HT1080 (cell line): Measurements from ENCODE around the gene CPLX1. TPM values are rescaled to one million over a fixed set of nuclear protein-coding genes. Genes with fewer than 3 reads are reported as not detected.
"Not testable (repeated sequence)": the region's sequence is repeated elsewhere in the genome, so short reads cannot be mapped to it uniquely, and the experiment has no call there.

Source experiments
- DNase-seq: peaks from one replicate; pipeline ENCODE4 v3.0.0-alpha.2; 2015; ENCODE audit warnings: low read depth
- total RNA-seq: library from RNA; depleted of rRNA; stranded (reverse); fragments of >200 nt; shearing (Covaris generic); gene quantifications from 2 replicates; pipeline ENCODE4 v1.2.3, GENCODE V29; 2014

CPLX1 gene
- total RNA-seq, 1 experiment from 2014 or later: not detected

DNA sequence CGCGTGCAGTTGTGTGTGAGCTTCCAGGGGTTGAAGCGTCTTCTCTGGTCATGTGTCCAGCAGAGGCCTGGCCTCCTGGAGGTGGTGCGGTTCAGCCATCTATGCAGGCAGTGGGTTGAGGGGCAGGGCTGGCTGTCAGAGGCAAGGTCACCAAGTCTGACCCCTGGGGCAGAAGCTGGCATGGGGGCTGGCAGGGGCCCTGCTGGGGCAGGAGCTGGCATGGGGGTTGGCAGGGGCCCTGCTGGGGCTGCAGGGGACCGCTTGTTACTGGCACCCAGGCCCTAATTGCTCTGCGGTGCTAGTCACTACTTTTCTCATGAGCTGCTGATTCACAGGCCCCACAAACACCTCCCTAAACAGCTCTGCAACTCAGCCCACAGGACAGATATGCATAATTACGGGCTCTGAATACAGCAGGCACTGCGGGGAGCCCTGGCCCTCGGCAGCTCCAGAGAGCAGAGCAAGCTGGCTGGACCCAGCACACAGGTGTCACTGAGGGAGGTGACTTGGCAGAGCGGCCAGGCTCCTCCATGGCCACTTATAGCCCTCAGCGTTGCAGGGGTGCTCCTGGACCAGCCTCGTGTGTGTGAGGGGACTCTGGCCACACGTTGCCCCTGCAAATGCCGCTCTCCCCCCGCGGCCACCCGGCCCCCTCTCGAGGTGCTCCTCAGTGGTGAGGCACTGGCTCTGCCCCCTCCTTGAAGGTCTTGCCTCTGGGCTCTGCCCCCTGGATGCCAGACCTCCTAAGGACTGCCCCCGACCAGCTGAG, 32.7 kb downstream of the CPLX1 start:
- no peak for DNase-seq

GRCh38 chr4:792626-793092, 33.3 kb downstream of the CPLX1 start:
- no peak for DNase-seq

DNA sequence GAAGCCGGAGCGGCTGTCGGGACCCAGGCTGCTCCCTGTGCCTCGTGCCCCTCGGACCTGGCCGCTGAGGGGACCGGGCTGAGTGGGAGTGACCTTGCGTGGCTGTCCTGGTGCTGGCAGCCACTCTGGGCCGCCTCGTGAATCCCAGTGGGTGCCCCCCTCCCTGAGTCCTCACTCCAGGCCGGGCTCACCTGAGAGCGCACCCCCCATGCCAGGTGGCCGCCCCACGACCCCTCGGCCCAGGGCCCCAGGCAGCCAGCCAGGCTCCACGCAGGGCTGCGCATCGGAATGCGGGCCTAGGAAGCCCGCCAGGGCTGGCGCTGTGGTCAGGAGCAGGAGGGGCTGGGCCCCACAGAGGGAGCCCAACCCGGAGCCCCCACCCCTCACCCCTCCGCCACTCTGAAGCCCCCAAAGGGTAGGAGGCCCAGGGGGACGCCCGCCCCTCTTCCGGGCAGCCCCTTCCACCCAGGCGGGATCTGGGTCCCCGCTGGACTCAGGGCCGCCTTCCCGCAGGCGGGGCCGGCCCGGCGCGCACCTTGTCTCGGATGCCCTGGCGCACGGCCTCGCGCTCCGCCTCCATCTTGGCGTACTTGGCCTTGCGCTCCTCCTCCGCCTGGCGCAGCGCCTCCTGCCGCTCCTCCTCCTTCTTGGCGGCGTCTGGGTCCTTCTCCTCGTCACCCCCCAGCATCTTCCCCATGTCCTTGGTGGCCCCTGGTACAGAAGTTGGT, 33.9 kb downstream of the CPLX1 start:
- DNase-seq: no peak

- DNase-seq: no peak
Observed at GRCh38 chr4:791252-791897, 34.6 kb downstream of the CPLX1 start.

DNA sequence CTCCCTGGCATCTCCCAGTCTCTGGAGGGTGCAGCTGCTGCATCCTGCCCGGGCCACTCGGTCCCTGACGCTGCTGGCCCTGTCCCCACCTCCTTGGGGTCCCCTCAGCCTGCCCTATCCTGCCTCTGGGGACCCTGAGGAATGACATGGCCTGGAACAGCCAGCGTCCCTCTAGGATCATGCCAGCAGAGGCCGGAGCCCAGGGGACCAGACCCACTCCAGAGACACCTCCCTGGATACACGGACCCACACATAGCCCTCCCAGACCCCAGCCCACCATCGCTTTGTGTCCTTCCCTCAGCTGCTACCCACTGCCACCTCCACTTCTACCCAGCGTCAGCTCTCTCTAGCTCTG, 35.5 kb downstream of the CPLX1 start:
- no peak for DNase-seq

GRCh38 chr4:789571-790465, 36.1 kb downstream of the CPLX1 start:
- DNase-seq: no peak

DNA sequence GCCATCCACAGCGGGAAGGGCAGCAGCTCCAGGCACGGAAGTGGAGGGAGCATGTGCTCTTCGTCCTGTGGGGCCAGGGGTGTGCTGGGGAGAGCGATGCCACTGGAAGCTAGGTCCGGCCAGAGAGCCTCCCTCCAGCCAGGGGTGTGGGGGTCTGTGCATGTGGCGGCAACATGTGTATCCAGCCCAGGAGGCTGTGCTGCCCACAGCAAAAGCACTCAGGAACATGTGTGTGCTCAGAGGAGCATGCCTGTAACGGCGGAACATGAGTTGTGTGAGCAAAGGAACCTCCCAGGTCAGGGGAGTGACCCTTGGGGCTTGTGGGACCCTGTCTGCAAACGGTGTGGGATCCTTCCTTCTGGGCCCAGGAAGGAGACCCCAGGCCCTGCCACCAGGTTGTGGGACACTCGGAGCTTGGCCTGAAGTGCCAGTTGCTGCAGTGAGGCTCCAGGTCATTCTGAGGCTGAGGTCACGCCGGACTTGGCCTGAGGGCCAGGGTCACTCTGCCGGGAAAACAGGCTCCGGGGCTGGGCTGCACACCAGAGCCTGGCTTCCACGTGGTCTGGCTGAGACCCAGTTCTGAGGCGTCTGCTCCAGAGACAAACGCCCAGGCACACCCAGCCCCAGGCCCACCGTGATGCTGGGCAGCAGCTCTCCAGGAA, 37.2 kb downstream of the CPLX1 start:
- no peak for DNase-seq

DNA sequence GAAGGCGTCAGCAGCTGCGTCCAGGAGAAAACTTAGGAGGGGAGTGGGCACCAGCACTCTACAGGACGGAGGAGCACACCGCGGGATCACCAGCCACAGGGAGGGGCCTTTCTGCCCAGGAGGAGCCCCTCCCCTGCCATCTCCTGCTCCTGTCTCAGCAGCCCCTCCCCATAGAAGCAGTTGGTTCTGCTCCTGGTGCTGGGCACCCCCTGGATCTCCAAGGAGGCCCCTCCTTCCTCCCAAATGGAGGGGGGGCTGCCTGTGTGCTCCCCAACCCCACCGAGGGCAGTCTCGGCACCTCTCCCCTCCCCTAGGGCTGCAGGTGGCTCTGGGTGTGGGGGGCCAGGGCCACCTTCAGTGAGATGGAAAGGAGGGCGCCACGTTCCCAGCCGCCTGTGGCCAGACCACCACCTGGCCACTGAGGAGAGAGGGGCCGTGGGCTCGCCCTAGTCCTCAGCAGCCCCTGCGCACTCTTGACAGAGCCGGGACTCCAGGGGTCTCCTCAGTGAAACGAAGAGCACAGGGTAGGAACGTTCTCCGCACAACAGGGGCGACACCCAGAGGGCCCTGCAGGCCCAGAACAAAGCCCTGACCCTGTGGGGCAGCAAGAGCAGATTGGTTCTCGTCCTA, 37.8 kb downstream of the CPLX1 start:
- DNase-seq: no peak

GRCh38 chr4:787561-787981, 38.4 kb downstream of the CPLX1 start:
- no peak for DNase-seq

GRCh38 chr4:786861-787300, 39.0 kb downstream of the CPLX1 start:
- no peak for DNase-seq

DNA sequence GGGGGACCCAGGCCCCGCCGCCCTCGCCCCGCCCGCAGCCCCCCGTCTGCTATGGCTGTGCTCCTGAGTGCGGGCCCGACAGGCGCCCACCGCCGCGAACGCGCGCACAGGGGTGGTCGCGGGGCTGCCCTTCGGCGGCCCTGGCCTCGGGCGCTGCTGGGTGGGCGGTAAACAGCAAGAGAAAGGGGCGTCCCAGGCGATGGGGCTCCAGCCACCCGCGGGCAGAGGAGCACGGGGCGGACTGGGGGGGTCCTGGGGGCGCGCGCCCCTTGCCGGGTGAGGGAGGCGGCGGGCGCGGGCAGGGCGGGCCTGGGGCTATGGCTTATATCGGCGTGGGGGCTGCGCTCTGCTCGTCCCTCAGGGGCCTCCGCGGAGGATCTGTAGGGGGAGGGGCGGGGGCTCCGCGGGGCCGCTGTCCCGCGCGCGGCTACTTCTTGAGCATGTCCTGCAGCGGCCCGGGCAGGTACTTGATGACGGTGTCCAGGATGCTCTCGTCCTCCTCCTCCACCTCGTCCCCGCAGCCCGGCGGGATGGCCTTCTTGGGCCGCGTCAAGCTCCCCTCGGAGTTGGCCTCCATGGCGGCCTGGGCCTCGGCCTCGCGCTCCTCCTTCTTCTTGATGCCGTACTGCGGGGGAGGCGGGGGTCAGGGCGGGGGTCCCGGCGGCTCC, 39.7 kb downstream of the CPLX1 start:
- DNase-seq: no peak

- no peak for DNase-seq
Observed at GRCh38 chr4:785332-786073, 40.4 kb downstream of the CPLX1 start.

DNA sequence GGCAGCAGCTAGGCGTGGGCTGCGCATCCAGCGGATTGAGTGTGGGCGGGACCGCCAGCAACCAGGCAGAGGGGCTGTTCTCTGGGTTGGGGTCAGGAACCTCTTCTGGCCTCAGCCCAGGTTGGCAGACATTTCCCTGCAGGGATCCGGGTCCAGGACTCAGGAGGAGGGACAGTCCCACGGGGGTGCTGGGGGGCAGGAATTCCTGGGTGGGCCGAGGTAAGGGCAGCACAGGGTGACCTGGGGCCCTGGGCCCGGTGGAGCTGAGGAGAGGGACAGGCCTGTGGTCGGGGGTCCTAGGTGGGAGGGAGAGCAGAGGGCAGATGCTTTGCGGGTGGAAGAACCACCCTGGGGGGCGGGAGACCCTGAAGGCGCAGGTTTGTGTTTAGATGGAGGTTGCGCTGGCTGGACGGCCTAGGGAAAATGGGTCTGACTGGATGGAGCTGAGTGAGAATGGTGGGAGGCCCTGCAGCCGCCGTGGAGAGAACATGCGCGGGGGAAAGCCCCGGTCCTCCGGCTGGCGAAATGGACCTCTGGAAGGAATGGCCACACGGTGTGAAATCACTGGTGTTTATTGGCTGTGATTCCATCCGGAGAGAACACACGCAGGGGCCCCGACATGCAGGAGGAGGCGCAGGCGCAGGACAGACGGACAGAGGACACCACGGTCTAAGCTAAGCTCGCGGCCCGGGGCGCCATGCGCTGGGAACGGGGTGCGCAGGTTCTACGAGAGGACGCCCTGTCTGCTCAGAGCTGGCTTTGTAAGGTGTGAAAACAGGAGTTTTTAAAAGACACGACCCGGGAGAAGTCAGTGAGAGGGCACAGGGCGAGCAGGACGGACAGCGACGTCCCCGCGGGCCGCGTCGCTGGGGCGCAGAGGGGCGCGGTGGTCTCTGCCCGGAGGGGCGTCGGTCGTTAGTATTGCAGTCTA, 41.3 kb downstream of the CPLX1 start:
- no peak for DNase-seq

GRCh38 chr4:781493-782216, 44.3 kb downstream of the CPLX1 start:
- DNase-seq: peak; percentile 100

- DNase-seq: no peak
Observed at GRCh38 chr4:780716-781492, 45.0 kb downstream of the CPLX1 start.

- DNase-seq: not testable (repeated sequence)
Observed at GRCh38 chr4:780255-780654, 45.7 kb downstream of the CPLX1 start.
